Suprapubic skin (tissue), 3 donors: Measurements from ENCODE around the gene GNAI2.

Experiments used
- CTCF ChIP-seq, 2 donors: fragments of 200-600 bp in 1 of 2; fragments of 450-650 bp in 1 of 2; sonication (generic) in 1 of 2; IDR thresholded peaks; one replicate each; pipeline ENCODE4 v1.5.1; 2016 to 2019; ENCODE audit warnings: antibody characterized with exemption in 2 of 2, mild to moderate bottlenecking in 1 of 2, moderate library complexity in 1 of 2
- POLR2A ChIP-seq, 2 donors: fragments of 450-650 bp; IDR thresholded peaks; one replicate each; pipeline ENCODE4 v1.6.1; 2017; ENCODE audit warnings: antibody characterized with exemption in 2 of 2, mild to moderate bottlenecking in 2 of 2, moderate library complexity in 2 of 2

DNA sequence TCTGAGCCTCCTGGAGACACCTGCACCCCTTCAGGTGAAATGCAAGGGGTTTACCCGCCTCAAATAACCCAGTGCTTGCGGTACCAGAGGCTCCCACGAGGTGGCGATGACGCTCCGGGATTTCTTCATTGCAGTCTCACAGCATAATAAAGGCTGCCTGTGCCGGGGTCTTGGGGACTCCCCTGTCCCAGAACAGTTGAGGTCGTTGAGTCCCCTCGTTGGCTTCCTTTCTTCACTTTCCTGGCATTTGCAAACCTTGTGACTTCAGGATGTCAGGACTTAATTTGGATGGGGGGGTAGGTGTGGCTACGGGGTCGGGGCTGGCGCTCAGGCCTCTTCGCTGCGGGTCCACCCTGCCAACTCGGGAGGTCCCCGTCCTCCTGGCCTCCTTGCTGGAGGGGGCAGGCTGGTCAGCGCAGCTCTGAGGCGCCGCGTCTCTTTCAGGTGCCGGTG is 43.3 kb upstream of the GNAI2 start:
- peak; percentile 67 to 90 for TF ChIP-seq CTCF (IDR thresholded peaks at IDR 0.05)
- TF ChIP-seq POLR2A (IDR thresholded peaks at IDR 0.05) = no peak
